Neural cell (in vitro differentiated cells): ENCODE data around the gene ATF6B. TPM values are rescaled to one million over a fixed set of nuclear protein-coding genes. Genes with fewer than 3 reads are reported as not detected.

Experiments
- H2AFZ ChIP-seq: fragments of 200-600, 300-800 bp; sonication (generic), shearing (Covaris generic); 2 replicates; pipeline ENCODE4 v1.6.0; 2014; ENCODE audit warnings: low read depth, mild to moderate bottlenecking, antibody characterized with exemption, low read length, moderate library complexity
- H3F3A ChIP-seq: fragments of 200-600 bp; shearing (Covaris generic); 2 replicates; pipeline ENCODE4 v1.6.1; 2016; ENCODE audit warnings: mild to moderate bottlenecking, moderate library complexity, mixed read lengths, antibody characterized with exemption, low read length; ENCODE audit not compliant: insufficient read depth, poor library complexity, severe bottlenecking
- H3K27ac ChIP-seq: fragments of 200-600, 300-800 bp; sonication (generic), shearing (Covaris generic); 2 replicates; pipeline ENCODE4 v1.5.1; 2014; ENCODE audit warnings: mild to moderate bottlenecking, low read length, moderate library complexity
- H3K27me3 ChIP-seq: fragments of 300-800, 200-600 bp; sonication (generic), shearing (Covaris generic); 2 replicates; pipeline ENCODE4 v1.6.0; 2014; ENCODE audit warnings: mild to moderate bottlenecking, low read depth, low read length, moderate library complexity; ENCODE audit not compliant: insufficient read depth
- H3K36me3 ChIP-seq: fragments of 300-800, 200-600 bp; sonication (generic), shearing (Covaris generic); 2 replicates; pipeline ENCODE4 v1.5.1; 2014; ENCODE audit warnings: mild to moderate bottlenecking, antibody characterized with exemption, low read length, moderate library complexity; ENCODE audit not compliant: insufficient read depth
- H3K4me2 ChIP-seq: fragments of 300-800, 200-600 bp; sonication (generic), shearing (Covaris generic); 2 replicates; pipeline ENCODE4 v1.6.0; 2014; ENCODE audit warnings: mild to moderate bottlenecking, low read length
- H3K4me3 ChIP-seq: fragments of 300-800, 200-600 bp; sonication (generic), shearing (Covaris generic); 2 replicates; pipeline ENCODE4 v1.5.1; 2014; ENCODE audit warnings: mild to moderate bottlenecking, low read length, moderate library complexity
- H3K79me2 ChIP-seq: fragments of 200-600 bp; shearing (Covaris generic); replicated peaks from 2 replicates; pipeline ENCODE4 v1.6.0; 2014; ENCODE audit warnings: mild to moderate bottlenecking, low read length, moderate library complexity; ENCODE audit not compliant: insufficient read depth
- H3K9ac ChIP-seq: fragments of 300-800, 200-600 bp; sonication (generic), shearing (Covaris generic); 2 replicates; pipeline ENCODE4 v1.6.1; 2016; ENCODE audit warnings: mild to moderate bottlenecking, low read length, mixed read lengths
- H3K9me2 ChIP-seq: fragments of 200-600 bp; shearing (Covaris generic); 2 replicates; pipeline ENCODE4 v1.6.1; 2016; ENCODE audit warnings: mild to moderate bottlenecking, low read length, mixed read lengths; ENCODE audit not compliant: insufficient read depth
- H3K9me3 ChIP-seq: fragments of 200-600, 300-800 bp; sonication (generic), shearing (Covaris generic); 2 replicates; pipeline ENCODE4 v1.6.1; 2016; ENCODE audit warnings: mild to moderate bottlenecking, mixed run types, low read length, moderate library complexity, mixed read lengths
- H4K20me1 ChIP-seq: fragments of 200-600 bp; shearing (Covaris generic); 2 replicates; pipeline ENCODE4 v1.6.1; 2016; ENCODE audit warnings: mild to moderate bottlenecking, mixed run types; ENCODE audit not compliant: insufficient read depth
- EP300 ChIP-seq: fragments of 450-650 bp; conservative IDR thresholded peaks from 2 replicates; pipeline ENCODE4 v1.6.1; 2014; ENCODE audit warnings: antibody characterized with exemption, mild to moderate bottlenecking, moderate library complexity; ENCODE audit not compliant: poor library complexity, severe bottlenecking
- EZH2 ChIP-seq: fragments of 200-600, 300-800 bp; shearing (Covaris generic), sonication (generic); IDR thresholded peaks from 2 replicates; pipeline ENCODE4 v1.6.1; 2014; ENCODE audit warnings: antibody characterized with exemption, low read length, borderline replicate concordance, mild to moderate bottlenecking; ENCODE audit not compliant: insufficient read depth, poor library complexity, severe bottlenecking
- MXI1 ChIP-seq: fragments of 450-650 bp; conservative IDR thresholded peaks from 2 replicates; pipeline ENCODE4 v1.6.1; 2014; ENCODE audit warnings: antibody characterized with exemption, mild to moderate bottlenecking; ENCODE audit not compliant: poor library complexity, severe bottlenecking
- POLR2AphosphoS5 ChIP-seq: IDR thresholded peaks from 2 replicates; pipeline ENCODE4 v1.6.1; 2012
- RAD21 ChIP-seq: fragments of 450-650 bp; conservative IDR thresholded peaks from 2 replicates; pipeline ENCODE4 v1.6.1; 2014; ENCODE audit warnings: antibody characterized with exemption, mild to moderate bottlenecking, moderate library complexity
- SMC3 ChIP-seq: fragments of 450-650 bp; conservative IDR thresholded peaks from 2 replicates; pipeline ENCODE4 v1.6.1; 2014; ENCODE audit warnings: antibody characterized with exemption, mild to moderate bottlenecking, moderate library complexity; ENCODE audit not compliant: poor library complexity
- TAF1 ChIP-seq: IDR thresholded peaks from 2 replicates; pipeline ENCODE4 v1.6.1; 2012; ENCODE audit warnings: low read depth
- polyA plus RNA-seq: library from polyadenylated mRNA; depleted of rRNA; stranded (reverse); fragments of >200 nt; gene quantifications from 2 replicates; pipeline ENCODE4 v1.2.3, GENCODE V29; 2014
- TF ChIP-seq, protein P1 (sequence below): IDR thresholded peaks from 2 replicates; pipeline ENCODE4 v1.6.1; 2012; ENCODE audit warnings: borderline replicate concordance
- TF ChIP-seq, protein P2 (sequence below): fragments of 450-650 bp; IDR thresholded peaks from 2 replicates; pipeline ENCODE4 v1.5.1; 2014; ENCODE audit warnings: antibody characterized with exemption, mild to moderate bottlenecking, moderate library complexity; ENCODE audit not compliant: poor library complexity, severe bottlenecking

Gene ATF6B
- polyA plus RNA-seq, 1 donor from 2014 or later: 44.3 TPM

- no peaks in the 10 kb centered on the region for H3K27me3 ChIP-seq
- H3F3A ChIP-seq: no peaks in the 10 kb centered on the region
- no peak overlapping the region for H3K27ac ChIP-seq
- H3K79me2 ChIP-seq: no peaks in the 10 kb centered on the region
- H3K36me3 ChIP-seq: no peaks in the 10 kb centered on the region
- TF ChIP-seq EZH2 (no peak), RAD21 (no peak), MXI1 (no peak), EP300 (no peak), POLR2AphosphoS5 (no peak), SMC3 (no peak), TAF1 (no peak)
- TF ChIP-seq, protein P1, sequence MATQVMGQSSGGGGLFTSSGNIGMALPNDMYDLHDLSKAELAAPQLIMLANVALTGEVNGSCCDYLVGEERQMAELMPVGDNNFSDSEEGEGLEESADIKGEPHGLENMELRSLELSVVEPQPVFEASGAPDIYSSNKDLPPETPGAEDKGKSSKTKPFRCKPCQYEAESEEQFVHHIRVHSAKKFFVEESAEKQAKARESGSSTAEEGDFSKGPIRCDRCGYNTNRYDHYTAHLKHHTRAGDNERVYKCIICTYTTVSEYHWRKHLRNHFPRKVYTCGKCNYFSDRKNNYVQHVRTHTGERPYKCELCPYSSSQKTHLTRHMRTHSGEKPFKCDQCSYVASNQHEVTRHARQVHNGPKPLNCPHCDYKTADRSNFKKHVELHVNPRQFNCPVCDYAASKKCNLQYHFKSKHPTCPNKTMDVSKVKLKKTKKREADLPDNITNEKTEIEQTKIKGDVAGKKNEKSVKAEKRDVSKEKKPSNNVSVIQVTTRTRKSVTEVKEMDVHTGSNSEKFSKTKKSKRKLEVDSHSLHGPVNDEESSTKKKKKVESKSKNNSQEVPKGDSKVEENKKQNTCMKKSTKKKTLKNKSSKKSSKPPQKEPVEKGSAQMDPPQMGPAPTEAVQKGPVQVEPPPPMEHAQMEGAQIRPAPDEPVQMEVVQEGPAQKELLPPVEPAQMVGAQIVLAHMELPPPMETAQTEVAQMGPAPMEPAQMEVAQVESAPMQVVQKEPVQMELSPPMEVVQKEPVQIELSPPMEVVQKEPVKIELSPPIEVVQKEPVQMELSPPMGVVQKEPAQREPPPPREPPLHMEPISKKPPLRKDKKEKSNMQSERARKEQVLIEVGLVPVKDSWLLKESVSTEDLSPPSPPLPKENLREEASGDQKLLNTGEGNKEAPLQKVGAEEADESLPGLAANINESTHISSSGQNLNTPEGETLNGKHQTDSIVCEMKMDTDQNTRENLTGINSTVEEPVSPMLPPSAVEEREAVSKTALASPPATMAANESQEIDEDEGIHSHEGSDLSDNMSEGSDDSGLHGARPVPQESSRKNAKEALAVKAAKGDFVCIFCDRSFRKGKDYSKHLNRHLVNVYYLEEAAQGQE: no peak
- TF ChIP-seq, protein P2, sequence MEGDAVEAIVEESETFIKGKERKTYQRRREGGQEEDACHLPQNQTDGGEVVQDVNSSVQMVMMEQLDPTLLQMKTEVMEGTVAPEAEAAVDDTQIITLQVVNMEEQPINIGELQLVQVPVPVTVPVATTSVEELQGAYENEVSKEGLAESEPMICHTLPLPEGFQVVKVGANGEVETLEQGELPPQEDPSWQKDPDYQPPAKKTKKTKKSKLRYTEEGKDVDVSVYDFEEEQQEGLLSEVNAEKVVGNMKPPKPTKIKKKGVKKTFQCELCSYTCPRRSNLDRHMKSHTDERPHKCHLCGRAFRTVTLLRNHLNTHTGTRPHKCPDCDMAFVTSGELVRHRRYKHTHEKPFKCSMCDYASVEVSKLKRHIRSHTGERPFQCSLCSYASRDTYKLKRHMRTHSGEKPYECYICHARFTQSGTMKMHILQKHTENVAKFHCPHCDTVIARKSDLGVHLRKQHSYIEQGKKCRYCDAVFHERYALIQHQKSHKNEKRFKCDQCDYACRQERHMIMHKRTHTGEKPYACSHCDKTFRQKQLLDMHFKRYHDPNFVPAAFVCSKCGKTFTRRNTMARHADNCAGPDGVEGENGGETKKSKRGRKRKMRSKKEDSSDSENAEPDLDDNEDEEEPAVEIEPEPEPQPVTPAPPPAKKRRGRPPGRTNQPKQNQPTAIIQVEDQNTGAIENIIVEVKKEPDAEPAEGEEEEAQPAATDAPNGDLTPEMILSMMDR: no peak
- H3K4me3 ChIP-seq: no peak overlapping the region
- no peak overlapping the region for H3K9ac ChIP-seq
- H3K9me2 ChIP-seq: no peaks in the 10 kb centered on the region
- H4K20me1 ChIP-seq: no peaks in the 10 kb centered on the region
- H2AFZ ChIP-seq: no peak overlapping the region
- H3K9me3 ChIP-seq: no peaks in the 10 kb centered on the region
- H3K4me2 ChIP-seq: no peak overlapping the region
Observed at GRCh38 chr6:32112431-32112980, 15.5 kb downstream of the ATF6B start.

DNA sequence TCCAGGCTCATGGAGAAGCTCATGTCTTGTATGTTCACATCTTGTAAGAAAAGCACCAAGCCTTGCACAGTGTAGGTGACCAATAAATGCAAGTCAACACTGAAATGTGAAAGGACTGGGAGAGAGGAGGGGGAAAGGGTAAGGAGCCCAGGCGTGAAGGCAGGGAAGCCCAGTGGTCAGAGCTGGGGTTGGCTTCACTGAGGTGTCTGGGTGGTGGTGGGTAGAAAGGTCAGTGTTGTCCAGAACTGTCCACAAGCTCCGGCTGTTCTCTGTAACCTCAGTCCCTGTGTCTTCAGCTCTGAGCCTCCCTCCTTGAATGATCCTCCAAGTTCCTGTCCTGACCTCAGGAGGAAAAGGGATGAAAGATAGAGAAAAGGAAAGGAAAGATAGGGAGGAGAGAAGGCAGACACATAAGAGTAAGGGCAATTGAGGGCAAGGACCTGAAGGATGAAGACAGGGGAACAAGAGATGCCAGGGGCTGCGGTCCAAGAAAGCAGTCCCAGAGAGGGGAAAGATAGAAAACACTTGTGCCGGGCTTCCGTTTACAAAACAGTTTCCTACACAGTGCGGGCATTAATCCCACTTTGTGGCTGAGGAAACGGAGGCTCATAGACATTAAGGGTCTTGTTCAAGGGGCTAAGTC is 16.5 kb downstream of the ATF6B start:
- no peak overlapping the region for H3K9ac ChIP-seq
- H3K9me3 ChIP-seq: no peaks in the 10 kb centered on the region
- no peak overlapping the region for H2AFZ ChIP-seq
- no peaks in the 10 kb centered on the region for H3K36me3 ChIP-seq
- H3K9me2 ChIP-seq: no peaks in the 10 kb centered on the region
- no peak overlapping the region for H3K4me2 ChIP-seq
- no peaks in the 10 kb centered on the region for H3K27me3 ChIP-seq
- H3K27ac ChIP-seq: no peak overlapping the region
- H3K79me2 ChIP-seq: no peaks in the 10 kb centered on the region
- TF ChIP-seq MXI1 (no peak), SMC3 (no peak), TAF1 (no peak)
- no peaks in the 10 kb centered on the region for H3F3A ChIP-seq
- no peak overlapping the region for H3K4me3 ChIP-seq
- H4K20me1 ChIP-seq: no peaks in the 10 kb centered on the region
